Measurements from ENCODE around the gene ARID1B. TPM values are rescaled to one million over a fixed set of nuclear protein-coding genes. Genes with fewer than 3 reads are reported as not detected.
A peak's percentile ranks its signal among the peaks of the same experiment; 100 is the strongest.

ARID1B gene
- total and polyA plus RNA-seq, 2 of the 4 experiments (the other 2 are of a cell fraction), result 14.5 to 20.1 TPM

- Histone ChIP-seq H3K4me1 (ENCODE audit: control insufficient read depth, insufficient read depth, low read length) (no peaks in the 10 kb centered on the region), H4K5ac (ENCODE audit: low read depth, low read length) (no peak overlapping the region), H3K27me3 (ENCODE audit: control insufficient read depth, insufficient read depth, low read length) (peaks cover 2% of the 10 kb centered on the region; the same call in 1 of the 2 replicates), H3K23ac (ENCODE audit: low read depth, low read length) (no peak overlapping the region), H2BK120ac (ENCODE audit: low read depth, low read length) (no peak overlapping the region), H2BK20ac (ENCODE audit: low read depth, low read length) (no peak overlapping the region), H3K36me3 (ENCODE audit: control insufficient read depth, insufficient read depth, low read length) (no peaks in the 10 kb centered on the region), H2AFZ (replicated peaks; ENCODE audit: low read length, poor library complexity) (no peak overlapping the region), H3K79me1 (ENCODE audit: low read depth in 1 of 2, low read length in 2 of 2) (peaks cover 0 to 6% of the 10 kb centered on the region in 2 experiments; a peak in 1 of 4 replicates), H3K18ac (ENCODE audit: low read depth, low read length) (no peak overlapping the region), H3K4me3 (ENCODE audit: insufficient read depth, low read depth, low read length) (no peak overlapping the region), H3K14ac (replicated peaks; ENCODE audit: low read depth, low read length) (no peak overlapping the region), H2BK5ac (ENCODE audit: low read depth, low read length, poor library complexity, severe bottlenecking) (no peak overlapping the region), H4K20me1 (ENCODE audit: insufficient read depth, low read length) (no peaks in the 10 kb centered on the region), H3K56ac (ENCODE audit: extremely low read depth, insufficient read depth, low read length) (no peak overlapping the region), H2BK15ac (ENCODE audit: low read depth, low read length) (no peak overlapping the region), H3K9ac (ENCODE audit: low read depth, low read length) (no peak overlapping the region), H4K91ac (ENCODE audit: insufficient read depth, low read depth, low read length) (no peak overlapping the region), H3K27ac (ENCODE audit: insufficient read depth, low read length) (no peak overlapping the region), H2AK9ac (replicated peaks; ENCODE audit: low read depth, low read length, poor library complexity) (no peak overlapping the region), H3K9me1 (ENCODE audit: insufficient read depth, low read length) (peaks cover 9% of the 10 kb centered on the region), H4K8ac (ENCODE audit: low read depth in 2 of 2, low read length in 2 of 2) (no peak overlapping the region), H3K4ac (ENCODE audit: low read depth, low read length) (no peak overlapping the region), H3K4me2 (ENCODE audit: low read depth, low read length) (no peak overlapping the region), H2AK5ac (ENCODE audit: low read depth, low read length) (no peak overlapping the region), H3K9me3 (ENCODE audit: control insufficient read depth, insufficient read depth, low read length) (no peaks in the 10 kb centered on the region)
- dilution Hi-C loops (cut with HindIII; ENCODE audit: low sequenced_read_pairs, unreplicated experiment) (no loop called here), in situ Hi-C loops (cut with MboI; ENCODE audit: low sequenced_read_pairs) (no loop called here), intact Hi-C loops (cut with micrococcal nuclease) (no loop called here)
- ATAC-seq (ENCODE audit: low read depth) (no peak), DNase-seq (peak; percentile 39)
- no TSS peak for BruUV-seq (replicated peaks)
- TF ChIP-seq RAD21 (IDR thresholded peaks at IDR 0.05; ENCODE audit: low read length), result no peak
- peak; percentile 31; the same call in 1 of the 2 replicates for TF ChIP-seq USF2 (IDR thresholded peaks at IDR 0.05; ENCODE audit: low read depth, low read length)
- TF ChIP-seq ELK1 (IDR thresholded peaks at IDR 0.05; ENCODE audit: borderline replicate concordance, low read depth, low read length), result no peak
- TF ChIP-seq NFE2L2 (IDR thresholded peaks at IDR 0.05; ENCODE audit: low read depth, low read length), result no peak
- TF ChIP-seq MAFK (IDR thresholded peaks at IDR 0.05; ENCODE audit: low read depth, low read length), result no peak
- TF ChIP-seq CHD1 (IDR thresholded peaks at IDR 0.05; ENCODE audit: low read depth, low read length), result no peak
- TF ChIP-seq BHLHE40 (IDR thresholded peaks at IDR 0.05; ENCODE audit: low read depth, low read length), result no peak
- CTCF ChIA-PET, result interaction anchor here (0.6 kb wide), 2 partner anchors 310 to 1180 kb away, joined by 3 read pairs; no protein-coding TSS in a partner anchor
- 60% methylated on average over 1 of the region's 4 CpGs; no CpG with 5 or more reads in 1 of the 2 experiments for WGBS, 2 experiments (ENCODE audit: extremely low coverage in 2 of 2, insufficient read length in 1 of 2)
- POLR2A ChIA-PET (ENCODE audit: unreplicated experiment), result interaction anchor here (0.5 to 0.6 kb wide), 2 partner anchors 12 to 1528 kb away, joined by 3 to 11 read pairs; no protein-coding TSS in a partner anchor
Observed at GRCh38 chr6:157226026-157226625, 448.9 kb downstream of the ARID1B start.

Measured in IMR-90 (cell line).